Measurements from ENCODE around the gene UGT1A9. TPM values are rescaled to one million over a fixed set of nuclear protein-coding genes. Genes with fewer than 3 reads are reported as not detected.

The UGT1A9 gene
- total and polyA plus RNA-seq, 2 donors (not counting 1 experiment from before 2014, with no cell fraction given), result not detected

- Histone ChIP-seq H3K79me2 (ENCODE audit: control insufficient read depth, insufficient read depth, low read length) (no peaks in the 10 kb centered on the region), H4K20me1 (ENCODE audit: control insufficient read depth, extremely low read depth, insufficient read depth, low read length) (no peaks in the 10 kb centered on the region), H3K9ac (ENCODE audit: insufficient read depth, low read length) (no peak overlapping the region), H2AFZ (ENCODE audit: low read length) (no peak overlapping the region), H3K4me2 (ENCODE audit: extremely low read depth, insufficient read depth, low read length) (no peak overlapping the region), H3K27me3 (ENCODE audit: control insufficient read depth, insufficient read depth, low read length) (peaks cover 4% of the 10 kb centered on the region), H3K4me3 (replicated peaks in 1 of 4; ENCODE audit: control extremely low read depth in 1 of 4, insufficient read depth in 1 of 4, low read depth in 3 of 4, low read length in 4 of 4) (no peak overlapping the region), H3K4me1 (ENCODE audit: control insufficient read depth, extremely low read depth, insufficient read depth, low read length) (no peaks in the 10 kb centered on the region), H3K36me3 (ENCODE audit: control insufficient read depth, insufficient read depth, low read length) (no peaks in the 10 kb centered on the region), H3K9me3 (ENCODE audit: control insufficient read depth, insufficient read depth, low read depth, low read length) (no peaks in the 10 kb centered on the region), H3K27ac (ENCODE audit: insufficient read depth, low read length) (no peak overlapping the region)
- no peak for DNase-seq (ENCODE audit: low read depth in 2 of 2)
- TF ChIP-seq EZH2 (IDR thresholded peaks at IDR 0.05; ENCODE audit: low read length, missing control alignments), result no peak
- TF ChIP-seq CTCF (conservative IDR thresholded peaks at IDR 0.05 in 1 of 2, IDR thresholded peaks at IDR 0.05 in 1 of 2; ENCODE audit: low read depth in 1 of 2, low read length in 2 of 2), result no peak
Observed at GRCh38 chr2:233819884-233820773, 148.4 kb downstream of the UGT1A9 start.

GRCh38 chr2:233820774-233821105 is 149.0 kb downstream of the UGT1A9 start:
- Histone ChIP-seq H3K36me3 (ENCODE audit: control insufficient read depth, insufficient read depth, low read length) (no peaks in the 10 kb centered on the region), H2AFZ (ENCODE audit: low read length) (no peak overlapping the region), H3K79me2 (ENCODE audit: control insufficient read depth, insufficient read depth, low read length) (no peaks in the 10 kb centered on the region), H3K4me3 (replicated peaks in 1 of 4; ENCODE audit: control extremely low read depth in 1 of 4, insufficient read depth in 1 of 4, low read depth in 3 of 4, low read length in 4 of 4) (no peak overlapping the region), H3K9me3 (ENCODE audit: control insufficient read depth, insufficient read depth, low read depth, low read length) (no peaks in the 10 kb centered on the region), H4K20me1 (ENCODE audit: control insufficient read depth, extremely low read depth, insufficient read depth, low read length) (no peaks in the 10 kb centered on the region), H3K27ac (ENCODE audit: insufficient read depth, low read length) (no peak overlapping the region), H3K4me2 (ENCODE audit: extremely low read depth, insufficient read depth, low read length) (no peak overlapping the region), H3K4me1 (ENCODE audit: control insufficient read depth, extremely low read depth, insufficient read depth, low read length) (no peaks in the 10 kb centered on the region), H3K27me3 (ENCODE audit: control insufficient read depth, insufficient read depth, low read length) (peaks cover 4% of the 10 kb centered on the region), H3K9ac (ENCODE audit: insufficient read depth, low read length) (no peak overlapping the region)
- DNase-seq (ENCODE audit: low read depth in 2 of 2), result no peak
- TF ChIP-seq CTCF (conservative IDR thresholded peaks at IDR 0.05 in 1 of 2, IDR thresholded peaks at IDR 0.05 in 1 of 2; ENCODE audit: low read depth in 1 of 2, low read length in 2 of 2), result no peak
- no peak for TF ChIP-seq EZH2 (IDR thresholded peaks at IDR 0.05; ENCODE audit: low read length, missing control alignments)

- Histone ChIP-seq H3K27ac (ENCODE audit: insufficient read depth, low read length) (no peak overlapping the region), H3K4me2 (ENCODE audit: extremely low read depth, insufficient read depth, low read length) (no peak overlapping the region), H3K9me3 (ENCODE audit: control insufficient read depth, insufficient read depth, low read depth, low read length) (no peaks in the 10 kb centered on the region), H3K4me3 (replicated peaks in 1 of 4; ENCODE audit: control extremely low read depth in 1 of 4, insufficient read depth in 1 of 4, low read depth in 3 of 4, low read length in 4 of 4) (no peak overlapping the region), H2AFZ (ENCODE audit: low read length) (no peak overlapping the region), H3K4me1 (ENCODE audit: control insufficient read depth, extremely low read depth, insufficient read depth, low read length) (no peaks in the 10 kb centered on the region), H3K79me2 (ENCODE audit: control insufficient read depth, insufficient read depth, low read length) (no peaks in the 10 kb centered on the region), H3K9ac (ENCODE audit: insufficient read depth, low read length) (no peak overlapping the region), H4K20me1 (ENCODE audit: control insufficient read depth, extremely low read depth, insufficient read depth, low read length) (no peaks in the 10 kb centered on the region), H3K27me3 (ENCODE audit: control insufficient read depth, insufficient read depth, low read length) (peaks cover 4% of the 10 kb centered on the region), H3K36me3 (ENCODE audit: control insufficient read depth, insufficient read depth, low read length) (no peaks in the 10 kb centered on the region)
- TF ChIP-seq CTCF (conservative IDR thresholded peaks at IDR 0.05 in 1 of 2, IDR thresholded peaks at IDR 0.05 in 1 of 2; ENCODE audit: low read depth in 1 of 2, low read length in 2 of 2), result no peak
- TF ChIP-seq EZH2 (IDR thresholded peaks at IDR 0.05; ENCODE audit: low read length, missing control alignments), result no peak
- no peak for DNase-seq (ENCODE audit: low read depth in 2 of 2)
Observed at GRCh38 chr2:233821196-233821595, 149.5 kb downstream of the UGT1A9 start.

All from fibroblast of lung (primary cell).